Kidney epithelial cell (primary cell): ENCODE results near the gene RNF8. TPM values are rescaled to one million over a fixed set of nuclear protein-coding genes. Genes with fewer than 3 reads are reported as not detected.
A peak's percentile ranks its signal among the peaks of the same experiment; 100 is the strongest.

ENCODE experiments used
- DNase-seq: peaks from one replicate; pipeline ENCODE4 v3.0.0-alpha.2; 2010; ENCODE audit warnings: low read depth
- H3K27me3 ChIP-seq: 2 replicates; pipeline ENCODE4 v1.6.0; 2011; ENCODE audit warnings: low read length; ENCODE audit not compliant: control insufficient read depth, insufficient read depth
- H3K36me3 ChIP-seq: 2 replicates; pipeline ENCODE4 v1.5.1; 2011; ENCODE audit warnings: low read length; ENCODE audit not compliant: control insufficient read depth, insufficient read depth
- H3K4me3 ChIP-seq: 2 replicates; pipeline ENCODE4 v1.5.1; 2011; ENCODE audit warnings: low read depth, mild to moderate bottlenecking, control low read depth, low read length
- CTCF ChIP-seq: IDR thresholded peaks from 2 replicates; pipeline ENCODE4 v1.5.1; 2011; ENCODE audit warnings: mild to moderate bottlenecking, moderate library complexity, low read length, control low read depth, inconsistent platforms; ENCODE audit not compliant: insufficient read depth, poor library complexity, severe bottlenecking
- total RNA-seq: library from RNA; depleted of rRNA; stranded (reverse); fragments of >200 nt; gene quantifications from 2 replicates; pipeline ENCODE4 v1.2.3, GENCODE V29; 2015

Gene RNF8
- total RNA-seq, 1 donor from 2014 or later, result 16.8 TPM

GRCh38 chr6:37432916-37433656 lies 79.3 kb downstream of the RNF8 start, which contains the start of gene CMTR1:
CMTR1 (plus strand) TSS chr6:37433221; CDS start chr6:37435630, 2,409 bp downstream.
- TF ChIP-seq CTCF, result no peak
- Histone ChIP-seq H3K27me3 (no peaks in the 10 kb centered on the region), H3K36me3 (no peaks in the 10 kb centered on the region), H3K4me3 (peak within 1 kb of the TSS; percentile 89)
- peak; percentile 61 for DNase-seq

GRCh38 chr6:37433657-37434271 lies 80.0 kb downstream of the RNF8 start:
- peak overlapping the region; percentile 89 for H3K4me3 ChIP-seq
- no peak for DNase-seq

GRCh38 chr6:37435373-37435772 lies 81.6 kb downstream of the RNF8 start:
- TF ChIP-seq CTCF, result no peak
- Histone ChIP-seq H3K4me3 (no peak overlapping the region), H3K36me3 (no peaks in the 10 kb centered on the region), H3K27me3 (no peaks in the 10 kb centered on the region)
- no peak for DNase-seq

More at GRCh38 chr6:37433657-37434271, 80.0 kb downstream of the RNF8 start:
- Histone ChIP-seq H3K27me3 (no peaks in the 10 kb centered on the region), H3K36me3 (no peaks in the 10 kb centered on the region)
- TF ChIP-seq CTCF, result no peak

GRCh38 chr6:37435816-37436215 lies 82.0 kb downstream of the RNF8 start:
- Histone ChIP-seq H3K36me3 (no peaks in the 10 kb centered on the region), H3K27me3 (no peaks in the 10 kb centered on the region), H3K4me3 (no peak overlapping the region)
- no peak for DNase-seq
- TF ChIP-seq CTCF, result no peak

GRCh38 chr6:37438930-37439329 lies 85.1 kb downstream of the RNF8 start:
- no peak for TF ChIP-seq CTCF
- Histone ChIP-seq H3K36me3 (no peaks in the 10 kb centered on the region), H3K4me3 (no peak overlapping the region), H3K27me3 (no peaks in the 10 kb centered on the region)
- no peak for DNase-seq
